Measurements from ENCODE around the gene CCDC81. TPM values are rescaled to one million over a fixed set of nuclear protein-coding genes. Genes with fewer than 3 reads are reported as not detected.
A peak's percentile ranks its signal among the peaks of the same experiment; 100 is the strongest.

Gene CCDC81
- total and polyA plus RNA-seq, 9 of the 15 experiments (the other 6 are each of a cell fraction or from before 2014, with no cell fraction given) = 0.16 to 1.0 (median 0.41) TPM

DNA sequence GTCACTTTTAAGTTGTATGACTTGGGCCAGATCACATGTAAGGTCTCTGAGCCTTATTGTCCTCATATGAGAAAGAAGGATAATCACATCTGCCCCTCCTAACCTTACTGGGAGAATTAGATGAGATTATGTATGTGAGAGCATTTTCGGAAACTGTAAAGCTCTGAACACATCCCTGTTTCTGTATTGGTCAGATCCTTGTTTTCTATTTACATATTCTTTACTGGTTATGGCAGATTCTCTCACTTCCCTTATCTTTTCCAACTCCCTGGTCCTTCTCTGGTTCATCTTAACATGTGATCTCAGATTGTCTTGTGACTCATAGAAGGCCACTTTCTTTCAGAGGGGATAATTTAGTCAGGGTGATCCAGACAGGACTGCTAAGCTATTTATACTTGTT is 41.8 kb downstream of the CCDC81 start:
- 0% methylated on average over 1 of the region's 1 CpG for WGBS (ENCODE audit: insufficient coverage, low coverage, missing lambda C conversion rate)
- H3K79me2 ChIP-seq (ENCODE audit: control insufficient read depth, insufficient read depth, low read length) = no peaks in the 10 kb centered on the region
- FAIRE-seq (peak; percentile 32), ATAC-seq (peak; percentile 49), DNase-seq (ENCODE audit: extremely low read depth in 1 of 4, low spot score in 3 of 4) (peak in 2 of 4 experiments; percentile 32 to 55)
- H3K27ac ChIP-seq (ENCODE audit: extremely low read depth, low read depth, low read length) = no peak overlapping the region
- no peaks in the 10 kb centered on the region for H4K20me1 ChIP-seq (replicated peaks; ENCODE audit: control insufficient read depth, insufficient read depth, low read length)
- no peaks in the 10 kb centered on the region for H3K9me1 ChIP-seq (ENCODE audit: control insufficient read depth, insufficient read depth, low read length)
- in situ Hi-C loops (cut with MboI) (no loop called here), intact Hi-C loops (cut with micrococcal nuclease) (loop anchor here (5.0 kb wide), 3 partner anchors 474 to 819 kb away; no protein-coding TSS in a partner anchor)
- no TSS peak for BruUV-seq (replicated peaks)
- no peaks in the 10 kb centered on the region for H3K9me3 ChIP-seq (replicated peaks; ENCODE audit: control insufficient read depth, insufficient read depth, low read depth, low read length)
- ChIA-PET CTCF (ENCODE audit: low intra/inter-chr PET ratio) (no interaction called here), POLR2A (interaction anchor here (0.8 to 1.0 kb wide), 2 partner anchors 9 to 12 kb away, joined by 4 read pairs; no protein-coding TSS in a partner anchor)
- no peak overlapping the region for H3K4me3 ChIP-seq
- no peaks in the 10 kb centered on the region for H3K36me3 ChIP-seq (ENCODE audit: control insufficient read depth, insufficient read depth, low read length)
- no peak overlapping the region for H2AFZ ChIP-seq (ENCODE audit: low read depth, low read length)
- no peak overlapping the region for H3K9ac ChIP-seq (ENCODE audit: insufficient read depth in 1 of 2, low read depth in 2 of 2, low read length in 2 of 2)
- H3K4me2 ChIP-seq (ENCODE audit: insufficient read depth, low read length) = peak overlapping the region; percentile 35; the same call in 1 of the 2 replicates
- no peaks in the 10 kb centered on the region; a peak in 1 of 5 replicates for H3K4me1 ChIP-seq (replicated peaks in 1 of 2; ENCODE audit: control insufficient read depth in 2 of 2, insufficient read depth in 2 of 2, low read length in 2 of 2)
- H3K27me3 ChIP-seq (ENCODE audit: control insufficient read depth in 2 of 2, insufficient read depth in 2 of 2, low read length in 2 of 2) = peaks cover 0 to 13% of the 10 kb centered on the region in 2 experiments; a peak in 2 of 5 replicates
- TF ChIP-seq CBFA2T2 (conservative IDR thresholded peaks at IDR 0.05) (peak; percentile 79), SMC3 (conservative IDR thresholded peaks at IDR 0.05; ENCODE audit: insufficient read depth, low read depth, low read length) (no peak), ZNF41 (CRISPR knock-in tag; conservative IDR thresholded peaks at IDR 0.05) (no peak), RBM22 (IDR thresholded peaks at IDR 0.05; ENCODE audit: low read depth, low read length, poor library complexity, severe bottlenecking) (no peak), ZNF717 (CRISPR knock-in tag; IDR thresholded peaks at IDR 0.05) (no peak), KDM1A (IDR thresholded peaks at IDR 0.05) (0 out of 4 replicates have a peak, but pooled peaks have one; percentile 10 to 43), TCF3 (CRISPR knock-in tag; IDR thresholded peaks at IDR 0.05) (peak; percentile 85), ZNF449 (CRISPR knock-in tag; IDR thresholded peaks at IDR 0.05) (no peak), PTBP1 (IDR thresholded peaks at IDR 0.05; ENCODE audit: low read depth, low read length) (no peak), FOSL1 (tag; conservative IDR thresholded peaks at IDR 0.05) (peak; percentile 97), ZMIZ1 (IDR thresholded peaks at IDR 0.05; ENCODE audit: low read depth in 2 of 2, low read length in 2 of 2) (peak in 1 of 2 experiments; percentile 26; a peak in 1 of 4 replicates), CTBP1 (IDR thresholded peaks at IDR 0.05; ENCODE audit: borderline replicate concordance) (peak; percentile 82; the same call in 1 of the 2 replicates), ZNF76 (CRISPR knock-in tag; IDR thresholded peaks at IDR 0.05; ENCODE audit: borderline replicate concordance) (no peak)
- TF ChIP-seq, protein P1, sequence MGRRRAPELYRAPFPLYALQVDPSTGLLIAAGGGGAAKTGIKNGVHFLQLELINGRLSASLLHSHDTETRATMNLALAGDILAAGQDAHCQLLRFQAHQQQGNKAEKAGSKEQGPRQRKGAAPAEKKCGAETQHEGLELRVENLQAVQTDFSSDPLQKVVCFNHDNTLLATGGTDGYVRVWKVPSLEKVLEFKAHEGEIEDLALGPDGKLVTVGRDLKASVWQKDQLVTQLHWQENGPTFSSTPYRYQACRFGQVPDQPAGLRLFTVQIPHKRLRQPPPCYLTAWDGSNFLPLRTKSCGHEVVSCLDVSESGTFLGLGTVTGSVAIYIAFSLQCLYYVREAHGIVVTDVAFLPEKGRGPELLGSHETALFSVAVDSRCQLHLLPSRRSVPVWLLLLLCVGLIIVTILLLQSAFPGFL (CRISPR knock-in tag; IDR thresholded peaks at IDR 0.05) = no peak
- TF ChIP-seq, protein P2, sequence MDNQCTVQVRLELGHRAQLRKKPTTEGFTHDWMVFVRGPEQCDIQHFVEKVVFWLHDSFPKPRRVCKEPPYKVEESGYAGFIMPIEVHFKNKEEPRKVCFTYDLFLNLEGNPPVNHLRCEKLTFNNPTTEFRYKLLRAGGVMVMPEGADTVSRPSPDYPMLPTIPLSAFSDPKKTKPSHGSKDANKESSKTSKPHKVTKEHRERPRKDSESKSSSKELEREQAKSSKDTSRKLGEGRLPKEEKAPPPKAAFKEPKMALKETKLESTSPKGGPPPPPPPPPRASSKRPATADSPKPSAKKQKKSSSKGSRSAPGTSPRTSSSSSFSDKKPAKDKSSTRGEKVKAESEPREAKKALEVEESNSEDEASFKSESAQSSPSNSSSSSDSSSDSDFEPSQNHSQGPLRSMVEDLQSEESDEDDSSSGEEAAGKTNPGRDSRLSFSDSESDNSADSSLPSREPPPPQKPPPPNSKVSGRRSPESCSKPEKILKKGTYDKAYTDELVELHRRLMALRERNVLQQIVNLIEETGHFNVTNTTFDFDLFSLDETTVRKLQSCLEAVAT (IDR thresholded peaks at IDR 0.05) = no peak
